GM18499 (cell line): ENCODE measurements around the gene KRTAP19-8.

Experiments
- ATAC-seq: cut with Tn5 transposase; IDR thresholded peaks from one replicate; pipeline ENCODE4 v1.9.1; 2021; ENCODE audit warnings: moderate number of reproducible peaks; ENCODE audit not compliant: insufficient read depth, unreplicated experiment

KRTAP19-8 gene, protein sequence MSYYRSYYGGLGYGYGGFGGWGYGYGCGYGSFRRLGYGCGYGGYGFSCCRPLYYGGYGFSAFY

DNA sequence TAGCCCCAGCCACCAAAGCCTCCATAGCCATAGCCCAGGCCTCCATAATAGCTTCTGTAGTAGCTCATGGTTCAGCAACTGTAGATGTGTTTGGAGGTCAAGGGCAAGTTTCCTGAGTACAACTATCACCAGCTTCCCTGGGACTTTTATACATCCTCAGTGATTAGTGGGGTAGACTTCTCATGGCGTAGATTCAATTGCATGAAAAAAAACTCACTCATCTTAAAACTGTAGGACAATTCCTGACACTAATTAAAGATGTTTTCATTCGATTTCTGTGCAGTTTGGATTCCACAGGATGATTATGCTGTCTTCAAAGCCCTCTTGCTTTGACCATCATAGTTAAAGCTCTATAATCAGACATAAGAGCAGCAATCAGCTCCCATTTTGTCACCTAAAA, at the start of gene KRTAP19-8:
TSS of gene KRTAP19-8 (minus strand) at position 101 of the 400 bp plus-strand sequence. CDS start at position 68, 33 bp downstream.
- no peak for ATAC-seq

DNA sequence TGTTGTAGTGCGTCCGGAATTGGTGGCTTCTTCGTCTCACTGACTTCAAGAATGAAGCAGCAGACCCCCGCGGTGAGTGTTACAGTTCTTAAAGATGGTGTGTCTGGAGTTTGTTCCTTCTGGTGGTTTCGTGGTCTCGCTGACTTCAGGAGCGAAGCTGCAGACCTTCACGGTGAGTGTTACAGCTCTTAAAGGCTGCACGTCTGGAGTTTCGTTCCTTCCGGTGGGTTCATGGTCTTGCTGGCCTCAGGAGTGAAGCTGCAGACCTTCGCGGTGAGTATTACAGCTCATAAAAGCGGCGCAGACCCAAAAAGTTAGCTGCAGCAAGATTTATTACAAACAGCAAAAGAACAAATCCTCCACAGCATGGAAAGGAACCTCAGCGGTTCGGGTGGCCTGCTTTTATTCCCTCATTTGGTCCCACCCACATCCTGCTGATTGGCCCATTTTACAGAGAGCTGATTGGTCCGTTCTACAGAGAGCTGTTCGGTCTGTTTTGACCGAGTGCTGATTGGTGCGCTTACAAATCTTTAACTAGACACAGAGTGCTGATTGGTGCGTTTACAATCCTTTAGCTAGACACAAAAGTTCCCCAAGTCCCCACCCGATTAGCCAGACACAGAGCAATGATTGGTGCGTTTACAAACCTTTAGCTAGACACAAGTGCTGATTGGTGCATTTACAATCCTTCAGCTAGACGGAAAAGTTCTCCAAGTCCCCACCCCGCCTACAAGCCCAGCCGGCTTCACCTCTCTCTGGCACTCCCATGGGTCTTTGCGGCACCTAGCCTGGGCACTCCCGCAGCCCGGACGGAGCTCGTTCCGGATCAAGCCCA, 49.6 kb upstream of the KRTAP19-8 start:
- no peak for ATAC-seq

DNA sequence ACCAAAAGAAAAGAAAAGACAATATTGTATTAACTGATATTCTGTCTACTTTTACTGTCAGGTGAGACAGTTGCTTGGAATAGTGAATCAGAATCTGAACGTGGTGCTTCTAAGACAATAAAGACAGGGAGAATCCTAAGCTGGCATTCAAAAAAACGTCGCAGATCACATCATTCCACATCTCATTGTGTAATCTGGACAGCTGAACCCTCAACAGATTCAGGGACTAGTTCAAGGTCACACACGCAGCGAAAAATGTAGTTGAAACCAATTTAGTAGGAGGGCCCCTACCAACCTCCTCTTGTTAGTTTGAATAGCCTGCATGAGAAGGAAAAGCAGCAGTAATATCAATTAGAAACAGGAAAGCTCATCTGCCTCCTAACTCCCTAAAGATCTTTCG, 46.4 kb upstream of the KRTAP19-8 start:
- ATAC-seq: no peak

DNA sequence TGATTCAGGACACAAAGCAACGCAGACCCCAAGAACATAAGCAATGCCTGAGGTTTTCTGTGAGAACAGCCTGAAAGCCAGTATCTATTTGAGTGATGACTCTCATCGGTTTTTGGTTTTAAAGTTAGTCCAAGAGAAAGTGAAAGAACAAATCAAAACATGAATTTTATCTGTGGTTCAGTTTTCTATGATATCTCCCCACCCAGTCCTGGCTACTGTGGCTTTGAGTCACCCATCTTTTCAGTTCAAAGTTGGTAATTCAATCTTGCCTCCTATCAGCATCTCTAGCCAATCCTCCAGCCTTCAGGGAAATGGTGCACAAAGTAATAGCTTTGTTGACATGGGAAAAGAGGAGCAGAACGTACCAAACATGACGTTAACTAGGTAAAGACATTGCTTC, 40.5 kb upstream of the KRTAP19-8 start:
- ATAC-seq: no peak

DNA sequence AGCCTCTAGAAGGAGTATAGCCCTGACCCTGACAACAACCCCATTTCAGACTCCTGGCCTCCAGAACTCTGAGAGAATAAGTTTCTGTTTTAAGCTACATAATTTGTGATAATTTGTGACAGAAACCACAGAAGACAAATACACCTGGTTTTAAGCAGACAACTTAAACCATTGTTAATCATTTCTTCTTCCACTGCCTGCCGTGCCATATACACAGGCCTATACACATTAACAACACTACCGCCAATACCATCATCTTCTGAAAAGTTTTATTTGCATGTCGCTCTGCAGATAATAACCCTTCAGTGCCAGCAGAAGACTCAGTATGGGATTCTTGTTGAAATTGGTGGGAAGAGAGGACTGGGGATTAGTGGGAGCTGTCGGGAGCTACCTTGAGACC, 39.9 kb upstream of the KRTAP19-8 start:
- no peak for ATAC-seq

DNA sequence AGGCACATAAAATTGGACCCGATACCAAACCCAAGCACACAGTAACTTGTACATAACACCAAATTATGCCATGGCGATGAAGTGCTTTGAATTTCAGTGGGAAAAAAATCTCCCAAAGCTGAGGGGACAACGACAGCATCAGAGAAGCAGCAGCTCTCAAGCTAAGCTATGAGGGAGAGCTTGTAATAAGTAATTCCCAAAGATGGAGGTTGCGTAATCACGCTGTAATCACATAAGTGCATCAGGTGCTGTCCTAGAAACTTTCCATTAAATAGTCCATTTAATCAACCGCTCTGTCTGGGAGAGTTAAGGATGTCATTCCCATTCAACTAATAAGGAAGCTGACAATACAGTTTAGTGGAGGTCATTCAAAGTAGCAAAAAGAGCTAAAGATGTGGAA, 37.6 kb upstream of the KRTAP19-8 start:
- no peak for ATAC-seq

DNA sequence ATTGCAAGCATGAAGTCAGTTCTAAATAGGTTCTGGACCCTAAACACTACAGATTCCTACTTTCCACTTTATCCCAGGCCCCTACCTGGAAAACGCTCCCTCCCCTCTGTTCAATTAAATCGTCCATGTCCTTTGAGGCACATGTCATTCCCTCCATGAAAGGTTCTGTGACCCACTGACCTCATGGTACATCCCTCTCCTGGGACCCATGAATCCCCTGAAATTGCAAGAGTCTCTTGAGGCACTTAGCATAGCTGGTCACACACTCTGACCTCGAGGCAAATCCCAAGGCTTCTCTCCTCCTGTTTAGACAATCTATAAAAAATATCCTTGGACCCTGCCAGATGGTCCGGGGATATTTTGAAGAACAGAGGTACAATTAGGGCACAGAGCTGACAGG, 34.3 kb upstream of the KRTAP19-8 start:
- ATAC-seq: no peak

DNA sequence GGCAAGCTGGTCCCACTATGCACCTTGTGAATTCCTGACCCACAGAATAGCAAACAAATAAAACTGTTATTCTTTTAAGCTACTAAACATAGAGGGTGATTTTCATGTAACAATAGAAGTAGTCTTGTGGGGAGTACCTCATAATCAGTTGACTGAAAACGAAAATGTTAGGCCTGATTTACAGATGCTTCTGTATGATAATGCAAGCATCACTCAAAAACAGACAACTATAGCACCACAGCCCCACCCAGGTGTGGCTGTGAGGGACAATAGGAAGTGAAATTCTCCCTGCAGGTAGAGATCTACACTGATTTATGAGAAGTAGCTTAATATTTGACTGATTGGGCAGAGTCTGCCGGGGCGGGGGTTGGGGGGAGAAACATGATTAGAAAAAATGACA, 26.5 kb upstream of the KRTAP19-8 start:
- ATAC-seq: no peak

DNA sequence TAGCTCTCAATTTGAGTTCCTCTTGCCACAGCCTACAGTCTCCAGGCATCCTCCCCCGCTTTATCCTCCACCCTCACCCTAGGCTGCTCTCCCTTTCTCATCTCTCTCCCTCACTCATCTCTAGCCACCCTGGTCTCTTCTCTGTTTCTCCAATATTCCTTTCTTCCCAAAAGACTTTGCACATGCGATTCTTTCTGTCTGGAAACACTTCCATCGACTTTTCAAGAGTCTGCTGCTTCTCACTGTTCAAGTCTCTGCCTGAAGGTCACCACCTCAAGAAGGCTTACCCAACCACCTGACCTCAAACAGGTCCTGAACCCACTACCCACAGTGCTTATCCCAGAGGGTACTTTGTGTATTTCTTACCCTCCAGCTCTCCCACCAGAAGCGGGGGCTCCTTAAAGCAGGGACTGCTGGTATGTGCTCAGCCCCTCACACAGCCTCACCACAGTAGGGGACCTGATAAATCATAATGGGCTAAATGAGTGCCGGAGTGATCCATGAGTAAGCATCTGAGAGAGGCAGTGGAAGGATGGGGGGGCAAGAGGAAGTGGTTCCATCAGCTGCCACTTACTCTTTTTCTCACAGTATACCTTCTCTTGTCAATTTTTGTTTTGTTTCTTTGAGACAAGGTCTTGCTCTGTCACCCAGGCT, 14.3 kb upstream of the KRTAP19-8 start:
- no peak for ATAC-seq

DNA sequence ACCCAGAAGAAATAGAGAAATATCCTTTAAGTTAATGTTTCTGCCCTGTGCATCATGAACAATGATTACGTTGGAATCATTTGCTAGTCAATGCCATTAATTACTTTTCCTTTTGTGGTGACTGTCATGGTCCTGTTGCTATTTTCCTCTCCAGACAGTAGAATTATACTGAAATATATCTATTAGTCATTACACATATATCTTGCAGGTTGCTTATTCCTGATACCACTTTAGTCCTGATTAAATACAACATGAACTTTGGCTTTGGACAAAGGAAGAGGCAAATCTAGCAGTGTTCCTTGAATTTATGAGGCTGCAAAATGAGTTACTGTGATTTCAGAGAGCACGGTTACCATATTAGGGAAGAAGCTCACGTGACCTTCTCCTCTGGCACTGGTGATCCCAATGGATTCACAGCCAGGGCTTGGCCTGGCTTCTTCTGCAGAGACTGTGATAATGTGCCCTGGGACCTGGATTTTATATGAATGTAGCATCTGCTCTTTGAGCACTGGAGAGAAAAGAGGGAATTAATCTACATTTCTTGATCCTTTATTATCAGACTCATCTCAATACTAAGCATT, 12.4 kb upstream of the KRTAP19-8 start:
- ATAC-seq: no peak

DNA sequence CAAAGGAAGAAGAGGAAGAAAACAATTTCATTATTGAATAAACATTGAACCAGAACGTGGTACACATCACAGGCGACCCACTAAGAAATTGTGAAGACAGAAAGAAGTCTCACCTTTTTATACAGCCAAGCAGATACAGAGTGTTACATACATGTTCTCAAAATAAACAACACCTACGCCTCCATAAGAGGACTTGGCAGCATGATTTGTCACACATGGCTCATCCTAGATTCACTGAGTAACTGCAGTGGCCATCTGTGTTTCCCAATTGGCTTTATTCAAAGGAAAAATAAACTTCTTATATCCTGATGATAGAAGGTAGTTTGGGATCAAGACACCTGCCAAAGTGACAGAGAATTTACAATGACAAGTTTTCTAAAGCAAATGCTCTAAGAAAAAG, 7.6 kb upstream of the KRTAP19-8 start:
- no peak for ATAC-seq

DNA sequence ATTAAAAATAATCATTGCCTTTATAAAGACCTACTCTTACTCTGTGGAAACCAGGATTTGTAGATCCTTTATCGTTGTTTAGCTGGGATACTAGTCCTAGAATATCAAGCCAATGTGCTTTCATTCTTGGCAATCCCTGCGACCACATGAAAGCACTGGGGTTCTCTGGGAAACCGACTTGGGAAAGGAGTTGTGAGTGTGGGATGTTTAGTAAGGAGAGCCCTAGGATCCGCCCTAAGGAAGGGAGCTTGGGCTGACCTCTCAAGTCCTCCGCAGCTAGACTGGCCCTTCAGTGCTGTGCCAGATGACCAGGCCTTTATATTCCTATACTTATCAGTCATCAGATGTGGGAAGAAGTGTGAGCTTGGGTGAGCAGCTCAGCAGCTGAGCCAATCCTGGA, 5.2 kb upstream of the KRTAP19-8 start:
- no peak for ATAC-seq

DNA sequence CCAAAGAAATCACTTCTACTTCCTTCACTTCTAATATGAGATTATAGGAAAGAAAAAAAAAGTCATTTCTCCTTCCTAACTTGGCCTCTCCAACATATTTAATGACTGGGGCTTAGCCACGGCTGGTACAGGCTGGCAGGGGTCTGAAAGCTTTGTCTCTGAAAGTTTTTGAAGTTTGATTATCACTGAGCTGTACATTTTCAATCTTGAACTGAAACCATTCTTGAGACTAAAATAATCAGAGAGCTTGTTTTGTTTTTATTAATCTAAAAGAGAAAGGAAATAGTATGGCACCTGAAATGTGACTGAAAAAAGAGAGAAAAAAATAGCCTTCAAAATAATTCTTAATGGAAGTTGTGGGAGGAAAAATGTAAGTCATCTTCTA, 3.8 kb upstream of the KRTAP19-8 start:
- no peak for ATAC-seq

DNA sequence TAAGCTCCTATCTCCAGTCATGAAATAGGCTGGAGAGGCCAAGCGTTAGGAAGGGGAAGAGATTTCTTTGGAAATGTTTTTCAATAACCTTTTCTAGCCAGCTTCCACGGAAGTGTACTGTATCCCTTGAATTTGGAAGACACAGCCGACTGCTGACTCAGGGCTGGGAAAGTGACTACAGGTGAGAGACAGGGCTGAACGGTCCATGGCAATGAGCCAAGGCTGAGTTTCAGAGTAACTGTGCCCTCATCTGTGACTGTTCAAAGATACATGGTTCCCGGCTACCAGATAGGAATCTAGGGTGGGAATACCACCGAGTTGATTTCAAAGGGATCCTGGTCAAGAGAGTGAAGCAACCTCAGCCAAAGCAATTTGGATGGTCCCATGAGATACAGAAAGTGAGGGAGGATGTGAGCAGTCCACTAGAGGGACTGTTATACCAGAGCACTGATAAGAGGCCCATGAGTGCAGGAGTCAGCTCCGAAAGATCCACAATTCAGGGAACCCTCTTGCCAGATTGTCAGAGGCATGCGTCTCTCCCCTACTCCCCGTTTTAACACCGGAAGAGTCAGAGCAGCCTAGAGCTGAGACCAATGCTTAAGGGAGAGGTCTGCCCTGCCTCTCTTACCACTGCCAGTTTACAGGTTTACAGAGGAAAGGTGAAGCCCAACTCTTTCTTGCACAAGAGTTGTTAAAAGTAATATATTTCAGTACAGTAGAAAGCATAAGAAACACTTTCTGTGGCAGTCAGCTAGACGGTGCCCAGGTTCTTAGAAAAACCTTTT, 3.2 kb upstream of the KRTAP19-8 start:
- ATAC-seq: no peak

DNA sequence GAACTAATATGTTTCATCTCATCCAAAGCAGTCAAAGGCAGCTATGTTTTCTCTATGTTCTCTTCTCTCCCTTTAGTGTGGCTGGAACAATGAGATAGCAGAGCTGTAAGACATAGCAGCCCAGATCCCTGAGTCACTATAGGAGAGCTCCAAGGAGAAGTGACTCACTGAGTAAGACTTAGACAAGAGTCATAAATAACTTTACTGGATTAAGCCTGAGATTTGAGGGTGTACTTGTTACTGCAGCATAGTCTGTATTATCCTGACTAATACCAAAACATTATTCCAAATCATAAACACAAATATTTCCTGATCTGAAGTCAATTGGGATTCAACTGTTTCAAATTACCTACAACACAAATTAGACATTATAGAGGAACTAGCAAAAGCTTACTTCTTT, 3.9 kb downstream of the KRTAP19-8 start:
- no peak for ATAC-seq

DNA sequence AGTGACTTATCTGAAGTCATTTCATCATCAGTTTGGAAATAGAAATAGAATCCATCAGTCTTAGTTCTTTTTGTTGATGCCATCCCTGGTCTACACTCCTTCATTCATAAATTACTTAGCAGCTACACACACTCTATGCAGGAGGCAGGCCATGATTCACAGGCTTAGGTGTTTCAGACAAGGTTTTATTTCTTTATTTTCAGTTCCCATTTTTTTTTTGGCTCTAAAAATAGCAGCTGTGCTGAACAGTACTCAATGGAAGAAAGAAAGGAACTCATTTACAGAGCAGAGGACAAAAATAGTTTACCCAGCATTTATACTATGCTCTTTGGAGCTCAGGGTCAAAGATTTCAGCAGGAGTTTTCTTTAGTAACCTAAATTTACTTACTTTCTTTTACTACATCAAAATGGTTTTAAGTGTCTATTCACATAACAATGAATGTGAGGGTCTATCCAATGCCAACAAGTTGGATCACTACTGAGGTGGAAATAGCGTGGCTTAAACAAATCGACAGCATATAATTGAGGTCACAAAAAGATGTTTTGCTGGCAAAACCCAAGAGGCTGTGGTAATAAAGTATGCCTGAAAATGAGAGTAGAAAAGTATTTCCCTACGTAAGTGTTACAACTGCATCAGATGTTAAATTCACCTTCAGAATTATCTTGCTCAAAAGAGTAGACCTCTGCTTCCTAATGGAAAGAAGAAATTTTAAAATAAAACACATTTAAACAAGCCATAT, 7.7 kb downstream of the KRTAP19-8 start:
- ATAC-seq: peak; percentile 94

DNA sequence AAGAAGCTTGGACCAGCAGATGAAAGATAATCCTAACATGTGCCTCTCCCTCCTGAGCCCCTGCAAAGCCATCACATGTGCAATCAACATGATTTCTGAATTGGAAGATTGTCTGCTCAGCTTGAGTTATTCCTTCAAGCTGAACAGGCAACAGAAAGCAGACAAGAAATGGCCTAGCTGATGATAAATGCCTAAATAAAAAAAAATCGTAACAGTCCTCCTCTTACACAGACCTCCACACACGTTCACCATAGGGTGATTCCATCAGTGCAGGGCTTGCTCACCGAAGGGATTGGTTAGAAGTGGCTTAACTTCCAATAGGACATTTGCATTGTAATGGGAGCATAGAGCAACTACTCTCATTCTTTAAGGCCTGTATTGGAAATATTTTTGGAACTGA, 14.6 kb downstream of the KRTAP19-8 start:
- no peak for ATAC-seq

DNA sequence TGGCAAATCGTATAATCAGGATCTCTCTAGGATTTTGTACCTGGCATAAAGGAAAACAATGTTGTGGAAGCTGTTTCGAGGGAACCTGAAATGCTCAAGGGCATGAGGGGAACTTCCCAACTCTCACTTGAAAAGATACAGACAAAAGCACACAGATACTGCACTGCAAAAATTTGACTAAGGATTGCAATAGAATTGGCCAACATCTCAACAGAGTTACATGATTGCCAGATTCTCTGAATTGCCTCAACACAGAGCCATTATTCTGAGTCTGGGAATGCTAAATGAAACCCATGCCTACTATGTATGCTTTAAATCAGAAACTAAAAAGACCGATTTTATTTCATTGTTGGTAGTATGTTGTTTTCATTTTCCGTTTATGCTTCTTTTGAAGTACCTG, 16.0 kb downstream of the KRTAP19-8 start:
- ATAC-seq: no peak

DNA sequence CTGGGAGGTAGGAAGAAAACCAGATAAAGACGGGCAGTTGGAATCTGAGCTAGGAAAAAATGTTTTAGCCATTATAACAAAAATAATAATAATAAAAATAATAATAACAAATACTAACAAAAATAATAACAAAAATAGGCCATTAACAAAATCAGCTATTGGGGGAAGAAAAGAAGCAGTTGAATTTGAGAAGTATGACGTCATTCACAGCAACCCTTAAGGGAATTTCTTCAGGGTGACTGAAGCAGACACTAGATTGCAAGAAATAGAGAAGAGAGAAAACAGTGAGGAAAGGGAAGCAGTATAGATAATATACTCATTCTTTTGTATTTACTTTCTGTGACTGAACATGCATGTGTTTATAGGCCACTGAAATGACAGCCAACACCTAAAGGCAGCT, 20.0 kb downstream of the KRTAP19-8 start:
- ATAC-seq: no peak

DNA sequence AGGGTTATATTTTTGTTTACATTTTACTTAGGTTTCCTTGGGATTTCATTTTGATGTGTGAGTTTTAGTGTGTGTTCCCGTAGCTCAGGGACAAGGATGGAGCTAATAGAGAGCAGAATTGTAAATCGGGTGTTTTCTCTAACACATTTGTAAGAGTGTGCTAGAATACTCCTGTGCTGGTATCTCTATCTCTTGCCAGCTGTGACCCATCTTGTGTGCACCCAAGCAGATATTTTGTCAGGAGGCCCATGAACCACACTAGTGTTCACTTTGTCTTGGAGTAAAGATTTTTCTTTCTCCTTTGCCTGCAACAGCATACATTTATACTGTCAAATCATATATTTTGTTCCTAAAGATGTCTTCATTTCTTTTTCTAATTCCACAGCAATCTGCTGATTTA, 23.4 kb downstream of the KRTAP19-8 start:
- no peak for ATAC-seq
